ENCODE results near the gene NRBF2. TPM values are rescaled to one million over a fixed set of nuclear protein-coding genes. Genes with fewer than 3 reads are reported as not detected.

NRBF2 gene
- total RNA-seq, 1 donor from 2014 or later: 25.6 TPM

DNA sequence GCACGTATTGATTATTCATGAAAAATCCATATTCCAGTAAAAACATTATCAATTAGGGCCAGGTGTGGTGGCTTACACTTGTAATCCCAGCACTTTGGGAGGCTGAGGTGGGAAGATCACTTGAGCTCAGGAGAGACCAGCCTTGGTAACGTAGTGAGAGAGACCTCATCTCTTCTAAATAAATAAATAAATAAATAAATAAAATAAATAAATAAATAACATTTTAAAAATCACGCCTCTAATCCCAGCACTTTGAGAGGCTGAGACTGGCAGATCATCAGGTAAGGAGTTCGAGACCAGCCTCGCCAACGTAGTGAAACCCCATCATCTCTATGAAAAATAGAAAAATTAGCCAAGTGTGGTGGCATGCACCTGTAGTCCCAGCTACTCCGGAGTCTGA, 32.1 kb downstream of the NRBF2 start:
- Mint-ChIP-seq H3K27me3 (ENCODE audit: unreplicated experiment) (no peaks in the 10 kb centered on the region), H3K36me3 (ENCODE audit: low read depth, unreplicated experiment) (peaks cover 6% of the 10 kb centered on the region), H3K27ac (ENCODE audit: unreplicated experiment) (no peak overlapping the region), H3K4me3 (ENCODE audit: unreplicated experiment) (no peak overlapping the region), H3K4me1 (ENCODE audit: unreplicated experiment) (peaks cover 6% of the 10 kb centered on the region), H3K9me3 (ENCODE audit: unreplicated experiment) (no peaks in the 10 kb centered on the region)
- TF ChIP-seq, protein P1, sequence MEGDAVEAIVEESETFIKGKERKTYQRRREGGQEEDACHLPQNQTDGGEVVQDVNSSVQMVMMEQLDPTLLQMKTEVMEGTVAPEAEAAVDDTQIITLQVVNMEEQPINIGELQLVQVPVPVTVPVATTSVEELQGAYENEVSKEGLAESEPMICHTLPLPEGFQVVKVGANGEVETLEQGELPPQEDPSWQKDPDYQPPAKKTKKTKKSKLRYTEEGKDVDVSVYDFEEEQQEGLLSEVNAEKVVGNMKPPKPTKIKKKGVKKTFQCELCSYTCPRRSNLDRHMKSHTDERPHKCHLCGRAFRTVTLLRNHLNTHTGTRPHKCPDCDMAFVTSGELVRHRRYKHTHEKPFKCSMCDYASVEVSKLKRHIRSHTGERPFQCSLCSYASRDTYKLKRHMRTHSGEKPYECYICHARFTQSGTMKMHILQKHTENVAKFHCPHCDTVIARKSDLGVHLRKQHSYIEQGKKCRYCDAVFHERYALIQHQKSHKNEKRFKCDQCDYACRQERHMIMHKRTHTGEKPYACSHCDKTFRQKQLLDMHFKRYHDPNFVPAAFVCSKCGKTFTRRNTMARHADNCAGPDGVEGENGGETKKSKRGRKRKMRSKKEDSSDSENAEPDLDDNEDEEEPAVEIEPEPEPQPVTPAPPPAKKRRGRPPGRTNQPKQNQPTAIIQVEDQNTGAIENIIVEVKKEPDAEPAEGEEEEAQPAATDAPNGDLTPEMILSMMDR (IDR thresholded peaks at IDR 0.05; ENCODE audit: unreplicated experiment): no peak
- DNase-seq (ENCODE audit: low spot score): no peak

DNA sequence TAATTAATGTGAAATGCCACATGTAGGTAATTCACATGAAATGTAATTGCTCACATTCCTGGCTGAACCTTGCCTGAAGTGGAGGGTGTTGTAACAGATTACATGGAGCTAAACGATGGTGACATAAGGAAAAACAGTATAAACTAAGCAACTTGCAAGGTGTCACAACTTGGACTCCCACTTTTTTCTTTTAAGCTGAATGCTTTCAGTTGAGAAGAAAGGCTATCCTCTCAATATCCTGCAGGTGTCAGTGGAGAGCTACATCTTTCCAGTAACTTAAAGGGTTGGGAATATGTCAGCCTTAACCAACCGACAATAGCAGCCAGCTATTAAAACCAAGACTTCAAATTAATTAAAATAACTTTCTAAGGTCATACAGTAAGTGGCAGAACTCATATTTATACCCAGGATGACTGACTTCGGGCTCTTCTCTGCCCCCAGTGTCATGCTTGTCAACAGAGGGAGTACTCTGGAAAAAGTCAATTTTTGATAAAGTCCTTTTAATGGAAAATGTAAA, 33.7 kb downstream of the NRBF2 start:
- H3K9me3 Mint-ChIP-seq (ENCODE audit: unreplicated experiment): no peaks in the 10 kb centered on the region
- H3K27me3 Mint-ChIP-seq (ENCODE audit: unreplicated experiment): no peaks in the 10 kb centered on the region
- DNase-seq (ENCODE audit: low spot score): peak; percentile 54
- H3K36me3 Mint-ChIP-seq (ENCODE audit: low read depth, unreplicated experiment): peaks cover 6% of the 10 kb centered on the region
- TF ChIP-seq, protein P1 (IDR thresholded peaks at IDR 0.05; ENCODE audit: unreplicated experiment): peak; percentile 83
- peaks cover 6% of the 10 kb centered on the region for H3K4me1 Mint-ChIP-seq (ENCODE audit: unreplicated experiment)
- no peak overlapping the region for H3K27ac Mint-ChIP-seq (ENCODE audit: unreplicated experiment)
- H3K4me3 Mint-ChIP-seq (ENCODE audit: unreplicated experiment): no peak overlapping the region

DNA sequence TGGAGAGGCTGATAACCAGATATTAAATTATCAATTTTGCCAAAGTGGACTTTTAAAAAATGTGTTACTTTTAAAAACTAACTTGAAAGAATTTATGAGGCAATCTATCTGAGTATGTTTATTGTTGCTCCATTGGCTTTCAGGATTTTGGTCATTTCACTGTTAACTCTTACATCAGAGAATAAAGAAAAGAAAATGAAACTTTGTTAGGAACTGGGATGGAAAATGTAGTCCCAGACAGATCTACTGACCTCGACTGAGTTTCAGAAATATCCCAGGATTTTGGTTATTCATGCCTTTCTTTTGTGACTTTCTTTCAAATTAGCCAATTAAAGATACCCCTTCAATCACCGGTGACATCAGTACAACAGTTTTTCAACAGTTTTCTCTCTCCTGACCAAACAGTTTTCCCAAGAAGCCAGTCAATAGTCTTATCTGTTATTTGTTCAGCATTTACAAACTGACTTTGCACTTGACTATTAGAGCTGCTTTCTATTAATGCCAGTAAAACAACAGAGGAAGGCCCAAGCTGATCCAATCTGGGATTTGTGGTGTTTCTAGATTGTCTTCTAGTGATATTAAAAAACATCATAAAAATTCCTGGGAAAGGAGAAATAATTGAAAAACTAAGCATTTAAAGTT, 35.8 kb downstream of the NRBF2 start:
- Mint-ChIP-seq H3K4me3 (ENCODE audit: unreplicated experiment) (no peak overlapping the region), H3K27me3 (ENCODE audit: unreplicated experiment) (no peaks in the 10 kb centered on the region), H3K27ac (ENCODE audit: unreplicated experiment) (peak overlapping the region; percentile 55), H3K36me3 (ENCODE audit: low read depth, unreplicated experiment) (peaks cover 3% of the 10 kb centered on the region), H3K9me3 (ENCODE audit: unreplicated experiment) (no peaks in the 10 kb centered on the region), H3K4me1 (ENCODE audit: unreplicated experiment) (peaks cover 9% of the 10 kb centered on the region)
- TF ChIP-seq, protein P1 (IDR thresholded peaks at IDR 0.05; ENCODE audit: unreplicated experiment): no peak
- no peak for DNase-seq (ENCODE audit: low spot score)

DNA sequence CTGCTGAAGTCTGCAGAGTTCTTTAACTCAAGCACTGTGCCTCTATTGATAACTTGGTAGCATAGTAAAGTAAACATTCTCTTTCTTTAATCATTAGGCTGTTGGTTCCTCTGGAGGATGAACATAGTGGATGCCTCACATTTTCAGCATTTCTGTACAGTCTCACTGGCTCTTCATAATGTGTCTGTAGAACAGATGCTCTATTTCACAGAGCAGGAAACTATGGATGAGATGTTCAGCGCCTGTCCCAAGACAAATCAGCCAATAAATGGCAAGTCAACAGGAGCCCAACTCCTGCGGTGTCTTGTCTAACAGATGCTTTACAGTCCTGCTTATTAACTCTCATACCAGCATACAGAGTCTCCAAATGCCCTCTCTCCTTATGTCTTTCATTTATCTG, 36.5 kb downstream of the NRBF2 start:
- no peaks in the 10 kb centered on the region for H3K9me3 Mint-ChIP-seq (ENCODE audit: unreplicated experiment)
- H3K27ac Mint-ChIP-seq (ENCODE audit: unreplicated experiment): no peak overlapping the region
- TF ChIP-seq, protein P1 (IDR thresholded peaks at IDR 0.05; ENCODE audit: unreplicated experiment): no peak
- no peak overlapping the region for H3K4me3 Mint-ChIP-seq (ENCODE audit: unreplicated experiment)
- DNase-seq (ENCODE audit: low spot score): no peak
- peaks cover 12% of the 10 kb centered on the region for H3K4me1 Mint-ChIP-seq (ENCODE audit: unreplicated experiment)
- H3K27me3 Mint-ChIP-seq (ENCODE audit: unreplicated experiment): no peaks in the 10 kb centered on the region
- H3K36me3 Mint-ChIP-seq (ENCODE audit: low read depth, unreplicated experiment): peaks cover 3% of the 10 kb centered on the region

DNA sequence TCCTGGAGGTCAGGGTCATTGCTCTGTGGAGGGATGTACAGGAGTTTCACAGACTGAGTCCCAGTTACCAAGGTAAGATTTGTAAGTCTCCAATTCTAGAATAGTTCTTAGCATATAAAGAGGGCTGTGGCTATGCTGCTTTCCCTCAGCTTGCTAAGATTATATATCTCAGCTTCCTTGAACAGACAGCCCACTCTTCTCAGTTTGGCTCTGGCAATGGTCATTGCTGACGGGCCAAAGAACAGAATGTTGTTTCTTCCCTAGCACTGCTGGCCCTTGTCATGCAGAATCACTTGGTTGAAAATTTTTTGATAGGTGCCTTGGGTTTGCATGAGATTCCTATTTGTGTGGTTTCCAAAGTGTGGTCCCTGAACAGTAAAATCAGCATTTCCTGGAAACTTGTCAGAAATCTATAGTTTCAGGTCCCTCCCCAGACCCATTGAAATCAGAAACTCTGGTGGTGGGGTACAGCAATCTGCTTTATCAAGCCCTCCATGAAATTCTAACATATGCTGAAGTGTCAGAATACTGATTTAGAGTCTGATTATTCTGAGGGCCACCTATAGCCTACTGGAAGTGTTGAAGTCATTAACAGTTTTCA, 38.2 kb downstream of the NRBF2 start:
- H3K4me3 Mint-ChIP-seq (ENCODE audit: unreplicated experiment): no peak overlapping the region
- H3K27me3 Mint-ChIP-seq (ENCODE audit: unreplicated experiment): no peaks in the 10 kb centered on the region
- no peaks in the 10 kb centered on the region for H3K36me3 Mint-ChIP-seq (ENCODE audit: low read depth, unreplicated experiment)
- H3K27ac Mint-ChIP-seq (ENCODE audit: unreplicated experiment): no peak overlapping the region
- no peaks in the 10 kb centered on the region for H3K9me3 Mint-ChIP-seq (ENCODE audit: unreplicated experiment)
- TF ChIP-seq, protein P1 (IDR thresholded peaks at IDR 0.05; ENCODE audit: unreplicated experiment): no peak
- DNase-seq (ENCODE audit: low spot score): no peak
- H3K4me1 Mint-ChIP-seq (ENCODE audit: unreplicated experiment): peaks cover 12% of the 10 kb centered on the region

Data from endothelial cell (in vitro differentiated cells).